Muscle of leg (tissue), 11 donors: ENCODE data around the gene SLC6A11. TPM values are rescaled to one million over a fixed set of nuclear protein-coding genes. Genes with fewer than 3 reads are reported as not detected.

Source experiments
- DNase-seq: peaks from one replicate; pipeline ENCODE4 v3.0.0; 2013
- H3K27ac ChIP-seq: one replicate; pipeline ENCODE4 v1.5.1; 2013; ENCODE audit warnings: mild to moderate bottlenecking, low read length, control low read depth
- H3K27me3 ChIP-seq: one replicate; pipeline ENCODE4 v1.6.1; 2013; ENCODE audit warnings: low read length; ENCODE audit not compliant: control insufficient read depth, insufficient read depth
- H3K36me3 ChIP-seq: one replicate; pipeline ENCODE4 v1.6.1; 2013; ENCODE audit warnings: low read length; ENCODE audit not compliant: control insufficient read depth, insufficient read depth
- H3K4me1 ChIP-seq: one replicate; pipeline ENCODE4 v1.6.1; 2013; ENCODE audit warnings: low read length; ENCODE audit not compliant: control insufficient read depth, insufficient read depth
- H3K4me3 ChIP-seq: one replicate; pipeline ENCODE4 v1.5.1; 2013; ENCODE audit warnings: low read length, control low read depth
- H3K9me3 ChIP-seq: replicated peaks from 2 replicates; pipeline ENCODE4 v1.6.1; 2013; ENCODE audit warnings: low read depth, low read length; ENCODE audit not compliant: control insufficient read depth
- WGBS: methylation state at CpG from one replicate; pipeline ENCODE4 v1.1.5; 2013; ENCODE audit warnings: missing lambda C conversion rate; ENCODE audit not compliant: insufficient coverage; 5-methylcytosine and 5-hydroxymethylcytosine counted together
- polyA plus RNA-seq, 8 donors: library from polyadenylated mRNA; unstranded; fragments of 120-200 nt; gene quantifications; one replicate each; pipeline versions ENCODE4 v1.2.1 to v1.2.3, GENCODE V29; 2013; ENCODE audit warnings: inconsistent platforms in 1 of 8, low replicate concordance in 1 of 8; ENCODE audit not compliant: insufficient read length in 8 of 8, insufficient read depth in 1 of 8
- total RNA-seq: library from RNA; stranded (reverse); fragments of 120-200 nt; gene quantifications from one replicate; pipeline ENCODE4 v1.2.4, GENCODE V29; 2013

SLC6A11 gene
- total and polyA plus RNA-seq, 9 donors: under 0.01 to 0.23 (median 0.07) TPM; not detected in 4

DNA sequence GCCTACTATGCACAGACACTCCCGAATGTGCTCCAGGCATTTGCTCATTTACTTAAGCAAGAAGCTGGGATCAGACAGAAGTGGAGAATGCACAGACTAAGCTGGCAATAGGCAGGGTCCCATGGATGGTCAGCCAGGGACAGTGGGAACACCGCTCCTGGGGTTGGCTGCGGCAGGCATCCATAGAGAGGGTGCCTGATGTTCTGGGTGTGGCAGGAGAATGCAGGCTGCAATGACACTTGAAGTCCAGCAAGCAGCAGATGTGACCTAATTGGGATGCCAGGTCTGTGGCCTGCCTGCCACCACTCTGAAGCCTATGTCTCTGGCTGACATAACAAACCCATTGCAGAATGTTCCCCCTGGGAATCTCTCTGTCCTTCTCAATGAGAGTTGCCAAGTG lies 40.2 kb upstream of the SLC6A11 start:
- Histone ChIP-seq H3K4me1 (no peaks in the 10 kb centered on the region), H3K9me3 (no peaks in the 10 kb centered on the region), H3K27me3 (peaks cover 7% of the 10 kb centered on the region), H3K36me3 (no peaks in the 10 kb centered on the region), H3K27ac (no peak overlapping the region), H3K4me3 (no peak overlapping the region)
- no peak for DNase-seq
- WGBS: 79% methylated on average over 3 of the region's 3 CpGs

DNA sequence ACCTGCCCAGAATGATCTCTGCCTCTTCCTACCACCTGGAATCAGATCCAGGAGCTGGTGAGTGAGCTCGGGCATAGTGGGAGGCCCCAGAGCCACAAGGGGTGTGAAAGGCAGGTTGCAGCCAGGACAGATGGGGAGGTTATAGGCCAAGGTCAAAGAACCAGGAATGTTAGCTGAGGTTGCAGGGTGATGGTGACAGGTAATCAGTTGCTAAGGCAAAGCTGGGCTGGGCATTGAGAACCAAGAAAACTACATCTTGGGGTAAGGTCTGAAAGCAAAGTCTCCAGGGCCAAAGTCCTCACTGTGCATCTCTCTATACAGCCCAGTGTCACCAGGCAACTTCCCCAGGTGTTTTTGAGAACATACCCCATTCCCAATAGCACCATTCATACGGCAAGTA lies 38.4 kb upstream of the SLC6A11 start:
- WGBS: 40% methylated on average over 1 of the region's 2 CpGs
- no peak for DNase-seq
- Histone ChIP-seq H3K9me3 (no peaks in the 10 kb centered on the region), H3K36me3 (no peaks in the 10 kb centered on the region), H3K4me3 (no peak overlapping the region), H3K27me3 (peaks cover 3% of the 10 kb centered on the region), H3K4me1 (no peaks in the 10 kb centered on the region), H3K27ac (no peak overlapping the region)

DNA sequence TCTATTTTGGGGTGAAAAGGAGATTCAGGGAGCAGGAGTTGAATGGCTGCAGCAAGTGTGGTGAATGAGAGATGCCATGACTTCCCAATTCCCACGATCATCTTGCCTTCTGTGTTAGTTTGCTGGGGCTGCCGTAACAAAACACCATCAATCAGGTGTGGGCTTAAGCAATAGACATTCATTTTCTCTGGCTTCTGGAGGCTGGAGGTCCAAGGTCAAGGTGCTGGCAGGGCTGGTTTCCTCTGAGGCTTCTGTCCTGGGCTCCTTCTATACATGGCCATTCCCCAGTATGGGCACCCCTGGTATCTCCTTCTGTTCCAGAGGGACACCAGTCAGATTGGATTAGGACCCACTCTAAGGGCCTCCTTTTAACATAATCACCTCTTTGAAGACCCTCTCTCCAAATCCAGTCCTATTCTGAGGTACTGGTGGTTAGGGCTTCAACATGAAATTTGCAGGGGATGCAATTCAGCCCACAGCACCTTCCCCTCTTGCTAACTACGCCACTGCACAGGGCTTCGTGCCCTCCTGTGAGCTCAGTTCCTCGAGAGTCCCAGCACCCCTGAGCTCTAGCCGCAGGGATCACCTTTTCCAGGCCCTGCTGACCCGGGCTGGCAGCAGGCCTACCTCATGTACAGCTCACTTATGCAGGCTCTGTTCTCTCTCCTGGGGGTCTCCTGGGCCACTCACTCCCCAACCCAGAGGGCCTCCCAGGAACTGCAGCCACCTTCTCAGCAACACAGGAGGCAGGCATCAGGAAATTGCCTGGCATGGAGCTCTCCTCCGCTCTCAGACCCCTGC lies 37.3 kb upstream of the SLC6A11 start:
- 74% methylated on average over 7 of the region's 8 CpGs for WGBS
- Histone ChIP-seq H3K4me3 (no peak overlapping the region), H3K27ac (no peak overlapping the region), H3K27me3 (peaks cover 3% of the 10 kb centered on the region), H3K9me3 (no peaks in the 10 kb centered on the region), H3K4me1 (no peaks in the 10 kb centered on the region), H3K36me3 (no peaks in the 10 kb centered on the region)
- DNase-seq: no peak

DNA sequence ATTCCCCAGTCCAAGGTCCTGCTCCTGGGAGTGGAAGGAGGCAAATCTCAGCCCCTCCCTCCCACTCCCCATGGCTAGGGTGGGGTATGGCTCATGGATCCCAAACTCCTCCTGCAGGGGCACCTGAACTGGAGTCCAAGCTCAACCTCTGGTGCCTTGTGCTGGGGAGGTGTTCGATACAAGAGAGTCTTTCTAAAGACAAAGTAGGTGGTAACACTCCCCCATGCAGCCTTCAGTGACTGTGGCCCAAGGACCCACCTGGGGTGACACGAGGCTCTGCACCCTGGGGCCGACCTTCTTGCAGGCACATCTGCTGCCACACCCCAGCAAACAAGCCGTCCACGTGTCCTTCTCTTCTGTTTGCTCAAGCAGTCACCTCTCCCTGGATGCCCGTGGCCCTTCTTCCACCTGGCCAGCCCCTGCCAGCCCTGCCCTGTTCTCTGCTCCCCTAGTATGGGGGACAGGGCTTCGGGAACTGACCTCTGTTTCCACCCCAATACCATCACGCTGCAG lies 36.7 kb upstream of the SLC6A11 start:
- Histone ChIP-seq H3K9me3 (no peaks in the 10 kb centered on the region), H3K27ac (no peak overlapping the region), H3K36me3 (no peaks in the 10 kb centered on the region), H3K4me3 (no peak overlapping the region), H3K4me1 (no peaks in the 10 kb centered on the region), H3K27me3 (peaks cover 3% of the 10 kb centered on the region)
- no peak for DNase-seq
- 68% methylated on average over 6 of the region's 8 CpGs for WGBS

DNA sequence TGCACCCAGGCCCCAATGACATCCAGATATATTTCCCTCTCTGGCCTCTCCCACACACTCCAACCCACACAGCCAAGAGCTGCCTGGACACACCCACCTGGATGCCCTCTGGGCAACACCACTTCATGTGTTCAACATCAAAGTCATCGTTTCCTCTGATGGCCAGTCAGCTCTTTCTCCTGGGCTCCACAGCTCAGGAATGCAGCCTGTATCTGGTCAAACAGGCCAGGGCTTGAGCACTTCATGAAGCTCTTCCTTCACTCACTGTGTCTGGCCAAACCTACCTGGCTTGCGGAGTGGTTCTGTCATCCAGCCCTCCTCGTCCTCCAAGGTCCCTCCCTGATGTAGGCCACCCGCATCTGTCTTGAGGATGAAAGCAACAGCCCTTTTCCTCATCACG lies 35.8 kb upstream of the SLC6A11 start:
- Histone ChIP-seq H3K27ac (no peak overlapping the region), H3K4me1 (no peaks in the 10 kb centered on the region), H3K9me3 (no peaks in the 10 kb centered on the region), H3K36me3 (no peaks in the 10 kb centered on the region), H3K4me3 (no peak overlapping the region), H3K27me3 (peaks cover 2% of the 10 kb centered on the region)
- WGBS: 81% methylated on average over 5 of the region's 5 CpGs
- DNase-seq: no peak

DNA sequence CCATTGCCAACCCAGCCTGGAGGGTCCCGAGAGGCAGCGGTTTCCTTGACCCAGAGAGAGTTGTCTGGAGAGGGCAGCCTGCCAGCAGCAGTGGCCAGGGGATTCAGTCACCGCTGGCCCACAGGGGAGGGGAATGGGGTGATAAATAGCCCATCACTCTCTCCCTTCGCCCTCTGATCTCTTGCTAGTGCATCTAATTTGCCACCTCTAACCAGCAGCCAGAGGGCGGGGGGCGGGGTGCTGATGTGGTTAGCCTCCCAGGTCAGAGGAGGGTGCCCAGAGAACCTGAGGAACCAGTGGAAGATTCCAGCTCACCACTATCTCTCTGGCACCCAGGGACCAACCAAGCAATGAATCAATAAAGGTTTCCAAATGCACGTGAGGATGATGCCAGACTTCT lies 35.1 kb upstream of the SLC6A11 start:
- Histone ChIP-seq H3K27me3 (peaks cover 2% of the 10 kb centered on the region), H3K36me3 (no peaks in the 10 kb centered on the region), H3K4me1 (no peaks in the 10 kb centered on the region), H3K27ac (no peak overlapping the region), H3K4me3 (no peak overlapping the region), H3K9me3 (no peaks in the 10 kb centered on the region)
- DNase-seq: no peak
- 68% methylated on average over 6 of the region's 7 CpGs for WGBS

DNA sequence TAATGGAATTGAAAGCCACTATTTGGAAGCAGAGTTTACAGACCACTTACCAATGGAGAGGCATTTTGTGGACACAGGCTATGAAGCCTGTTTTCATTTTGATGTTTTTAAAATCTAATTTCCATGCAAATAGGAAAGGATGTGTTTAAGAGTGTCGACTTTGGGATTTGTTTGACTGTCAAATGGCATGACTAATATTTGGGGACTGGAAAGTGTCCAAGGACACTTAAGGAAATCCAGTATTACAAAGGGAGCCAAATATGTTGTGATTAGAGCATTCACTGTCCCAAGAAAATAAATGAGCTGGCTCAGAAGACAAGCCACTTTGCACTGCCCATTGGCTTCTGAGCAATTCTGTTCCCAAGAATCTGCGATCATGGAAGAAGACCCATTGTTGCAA lies 34.0 kb upstream of the SLC6A11 start:
- Histone ChIP-seq H3K27ac (no peak overlapping the region), H3K36me3 (no peaks in the 10 kb centered on the region)
- 67% methylated on average over 1 of the region's 2 CpGs for WGBS

DNA sequence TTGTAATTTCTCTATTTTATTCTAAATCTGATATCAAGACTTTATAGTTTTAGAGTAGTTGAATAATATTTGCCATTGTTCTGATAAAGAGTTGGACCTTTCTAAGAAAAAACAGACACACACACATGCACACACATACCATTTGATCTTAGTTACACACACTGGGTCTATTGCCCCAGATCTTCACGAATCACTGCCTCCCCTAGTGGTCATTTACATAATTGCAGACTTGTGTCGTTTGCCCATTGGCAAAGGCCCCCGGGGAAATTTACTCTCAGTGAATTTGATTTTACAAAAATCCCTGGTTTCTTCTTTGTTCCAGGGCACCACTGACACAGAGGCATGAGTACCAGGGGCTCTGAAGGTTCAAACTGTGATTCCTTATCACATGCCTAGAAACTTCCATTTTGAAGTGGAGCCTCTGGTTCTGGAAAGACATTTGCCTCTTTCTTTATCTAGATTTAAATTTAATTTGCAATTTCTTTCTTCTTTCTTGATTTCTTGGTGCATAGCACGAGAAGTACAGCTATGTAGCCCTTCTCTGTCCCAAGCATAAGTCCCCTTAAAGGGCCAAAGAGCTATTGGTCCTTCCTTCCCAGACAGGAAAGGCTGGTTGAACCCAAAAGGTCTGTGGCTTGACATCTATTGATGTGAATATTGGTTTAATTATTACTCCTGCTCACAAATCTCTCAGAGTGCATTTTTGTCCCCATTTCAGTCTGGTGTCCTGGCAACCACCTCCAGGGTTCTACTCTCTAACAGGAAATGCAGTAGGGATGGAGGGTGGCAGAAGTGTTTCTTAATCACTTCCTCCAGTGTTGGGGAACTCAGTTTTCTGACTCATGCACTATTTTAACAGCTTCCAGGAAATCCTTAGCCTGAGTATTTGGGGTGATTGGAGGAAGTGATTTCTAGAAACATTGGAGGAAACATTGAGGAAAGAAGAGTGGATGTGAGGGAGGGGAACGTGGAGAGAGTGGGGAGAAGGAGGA lies 32.4 kb upstream of the SLC6A11 start:
- WGBS: 18% methylated on average over 4 of the region's 5 CpGs
- H3K36me3 ChIP-seq: no peaks in the 10 kb centered on the region
- H3K27ac ChIP-seq: no peak overlapping the region
- no peaks in the 10 kb centered on the region for H3K9me3 ChIP-seq
- peaks cover 2% of the 10 kb centered on the region for H3K27me3 ChIP-seq
- no peaks in the 10 kb centered on the region for H3K4me1 ChIP-seq
- DNase-seq: no peak
- no peak overlapping the region for H3K4me3 ChIP-seq

More for the DNA sequence above, 34.0 kb upstream of the SLC6A11 start:
- Histone ChIP-seq H3K4me1 (no peaks in the 10 kb centered on the region), H3K9me3 (no peaks in the 10 kb centered on the region), H3K4me3 (no peak overlapping the region), H3K27me3 (peaks cover 2% of the 10 kb centered on the region)
- no peak for DNase-seq

DNA sequence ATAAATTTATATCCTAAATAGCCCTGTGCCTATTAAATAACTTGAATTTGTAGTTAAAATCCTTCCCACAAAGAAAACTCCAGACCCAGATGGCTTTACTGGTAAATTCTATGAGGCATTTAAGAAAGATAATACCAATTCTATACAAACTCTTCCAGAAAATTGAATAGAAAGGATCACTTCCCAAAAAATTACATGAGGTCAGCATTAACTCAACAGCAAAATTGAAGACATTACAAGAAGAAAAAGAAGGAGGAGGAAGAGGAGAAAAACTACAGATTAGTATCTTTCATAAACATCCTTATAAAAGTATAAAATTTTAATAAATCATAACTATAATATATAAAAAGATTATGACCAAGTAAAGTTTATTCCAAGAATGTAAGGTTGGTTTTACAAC lies 29.4 kb upstream of the SLC6A11 start:
- Histone ChIP-seq H3K27ac (no peak overlapping the region), H3K9me3 (no peaks in the 10 kb centered on the region), H3K27me3 (peaks cover 2% of the 10 kb centered on the region), H3K36me3 (no peaks in the 10 kb centered on the region), H3K4me1 (no peaks in the 10 kb centered on the region), H3K4me3 (no peak overlapping the region)
- no peak for DNase-seq

DNA sequence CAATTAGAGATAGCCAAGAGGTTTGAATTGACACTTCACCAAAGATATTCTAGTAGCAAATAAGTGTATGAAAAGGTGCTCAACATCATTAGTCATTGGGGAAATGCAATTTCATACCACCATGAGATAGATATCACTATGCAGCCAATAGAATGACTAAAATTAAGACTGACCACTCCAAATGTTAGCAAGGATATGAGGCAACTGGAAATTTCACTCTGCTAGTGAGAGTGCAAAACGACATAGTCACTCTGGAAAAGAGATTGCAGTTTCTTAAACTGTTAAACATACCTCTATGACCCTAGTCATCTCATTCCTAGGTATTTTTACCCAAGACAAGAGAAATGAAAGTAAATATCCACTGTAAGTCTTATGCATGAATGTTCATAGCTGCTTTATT lies 27.6 kb upstream of the SLC6A11 start:
- Histone ChIP-seq H3K9me3 (no peaks in the 10 kb centered on the region), H3K27me3 (peaks cover 4% of the 10 kb centered on the region), H3K4me3 (no peak overlapping the region), H3K36me3 (no peaks in the 10 kb centered on the region), H3K27ac (no peak overlapping the region), H3K4me1 (no peaks in the 10 kb centered on the region)
- no CpG with 5 or more reads among the region's 1 CpG for WGBS
- DNase-seq: no peak
